Measurements from ENCODE around the gene CMIP.
A peak's percentile ranks its signal among the peaks of the same experiment; 100 is the strongest.

Gene CMIP

GRCh38 chr16:81551151-81551808, 106.7 kb downstream of the CMIP start:
- intact Hi-C loops (cut with DNase I) = loop anchor here (10.0 kb wide), 3 partner anchors 56 to 314 kb away; no protein-coding TSS in a partner anchor
- peak in 1 of 10 donors; percentile 80 for DNase-seq

- peak in 1 of 10 donors; percentile 86 for DNase-seq
- intact Hi-C loops (cut with DNase I) = loop anchor here (10.0 kb wide), 3 partner anchors 57 to 313 kb away; no protein-coding TSS in a partner anchor
Measured at GRCh38 chr16:81551821-81552304, 107.3 kb downstream of the CMIP start.

GRCh38 chr16:81552743-81553079, 108.1 kb downstream of the CMIP start:
- intact Hi-C loops (cut with DNase I) = loop anchor here (10.0 kb wide), 3 partner anchors 58 to 312 kb away; no protein-coding TSS in a partner anchor
- DNase-seq = no peak

- intact Hi-C loops (cut with DNase I) = loop anchor here (10.0 kb wide), 3 partner anchors 58 to 312 kb away; no protein-coding TSS in a partner anchor
- DNase-seq = peak in 2 of 10 donors; percentile 62 to 85
Measured at GRCh38 chr16:81553080-81553813, 108.6 kb downstream of the CMIP start.

- DNase-seq = peak in 2 of 10 donors; percentile 8 to 14
- intact Hi-C loops (cut with DNase I) = loop anchor here (10.0 kb wide), 3 partner anchors 59 to 311 kb away; no protein-coding TSS in a partner anchor
Measured at GRCh38 chr16:81553814-81554675, 109.4 kb downstream of the CMIP start.

- intact Hi-C loops (cut with DNase I) = loop anchor here (10.0 kb wide), 3 partner anchors 60 to 310 kb away; no protein-coding TSS in a partner anchor
- DNase-seq = peak in 2 of 10 donors; percentile 22 to 33
Measured at GRCh38 chr16:81554979-81555378, 110.4 kb downstream of the CMIP start.

- DNase-seq = no peak
- intact Hi-C loops (cut with DNase I) = loop anchor here (10.0 kb wide), 3 partner anchors 61 to 309 kb away; no protein-coding TSS in a partner anchor
Measured at GRCh38 chr16:81555660-81556059, 111.1 kb downstream of the CMIP start.

- intact Hi-C loops (cut with DNase I) = loop anchor here (10.0 kb wide), 3 partner anchors 62 to 308 kb away; no protein-coding TSS in a partner anchor
- peak in 2 of 10 donors; percentile 16 to 74 for DNase-seq
Measured at GRCh38 chr16:81556715-81557284, 112.2 kb downstream of the CMIP start.

- intact Hi-C loops (cut with DNase I) = loop anchor here (10.0 kb wide), 3 partner anchors 63 to 307 kb away; no protein-coding TSS in a partner anchor
- peak in 2 of 10 donors; percentile 43 to 73 for DNase-seq
Measured at GRCh38 chr16:81558077-81558443, 113.5 kb downstream of the CMIP start.

GRCh38 chr16:81558444-81559175, 114.0 kb downstream of the CMIP start:
- DNase-seq = peak in 2 of 10 donors; percentile 29 to 86
- intact Hi-C loops (cut with DNase I) = loop anchor here (10.0 kb wide), 3 partner anchors 64 to 306 kb away; no protein-coding TSS in a partner anchor

GRCh38 chr16:81560979-81561657, 116.5 kb downstream of the CMIP start:
- intact Hi-C loops (cut with DNase I) = no loop called here
- DNase-seq = peak in 2 of 10 donors; percentile 30 to 50

- intact Hi-C loops (cut with DNase I) = no loop called here
Measured at GRCh38 chr16:81562174-81562849, 117.7 kb downstream of the CMIP start.

GRCh38 chr16:81562926-81563325, 118.3 kb downstream of the CMIP start:
- peak in 2 of 10 donors; percentile 43 to 68 for DNase-seq

More at GRCh38 chr16:81562174-81562849, 117.7 kb downstream of the CMIP start:
- peak in 3 of 10 donors; percentile 67 to 74 (median 70) for DNase-seq

GRCh38 chr16:81564421-81564911, 119.9 kb downstream of the CMIP start:
- intact Hi-C loops (cut with DNase I) = no loop called here
- DNase-seq = peak in 5 of 10 donors; percentile 34 to 89 (median 79)

More at GRCh38 chr16:81562926-81563325, 118.3 kb downstream of the CMIP start:
- intact Hi-C loops (cut with DNase I) = no loop called here

- intact Hi-C loops (cut with DNase I) = no loop called here
- peak in 2 of 10 donors; percentile 28 to 58 for DNase-seq
Measured at GRCh38 chr16:81565321-81566028, 120.9 kb downstream of the CMIP start.

- intact Hi-C loops (cut with DNase I) = no loop called here
- peak in 2 of 10 donors; percentile 13 to 37 for DNase-seq
Measured at GRCh38 chr16:81566086-81567007, 121.7 kb downstream of the CMIP start.

All from posterior cingulate gyrus (tissue), 11 donors.